ENCODE data around the gene RTL5.

GRCh38 chrX:72102760-72103159, 29.0 kb downstream of the RTL5 start:
- TF ChIP-seq ZNF565 (CRISPR knock-in tag; conservative IDR thresholded peaks at IDR 0.05; ENCODE audit: low read depth) (no peak), TCF4 (CRISPR knock-in tag; IDR thresholded peaks at IDR 0.05; ENCODE audit: borderline replicate concordance) (no peak), ZFP30 (CRISPR knock-in tag; IDR thresholded peaks at IDR 0.05) (no peak), PATZ1 (CRISPR knock-in tag; IDR thresholded peaks at IDR 0.05; ENCODE audit: borderline replicate concordance) (no peak), ZFP3 (CRISPR knock-in tag; IDR thresholded peaks at IDR 0.05) (no peak), OSR1 (CRISPR knock-in tag; IDR thresholded peaks at IDR 0.05) (no peak), CREB5 (CRISPR knock-in tag; IDR thresholded peaks at IDR 0.05; ENCODE audit: low read depth) (no peak), PPARA (CRISPR knock-in tag; IDR thresholded peaks at IDR 0.05; ENCODE audit: borderline replicate concordance) (no peak), ARNTL (CRISPR knock-in tag; IDR thresholded peaks at IDR 0.05; ENCODE audit: borderline replicate concordance, low read depth) (no peak)
